Epidermal melanocyte (primary cell): Measurements from ENCODE around the gene MACROD2.

Experiments used
- DNase-seq: peaks from one replicate; pipeline ENCODE4 v3.0.0; 2011; ENCODE audit warnings: low spot score; ENCODE audit not compliant: insufficient read length

Gene MACROD2

GRCh38 chr20:15395457-15395856 lies 1400.1 kb downstream of the MACROD2 start:
- DNase-seq: no peak

GRCh38 chr20:15396026-15396425 lies 1400.7 kb downstream of the MACROD2 start:
- no peak for DNase-seq

- no peak for DNase-seq
Observed at GRCh38 chr20:15396900-15397299, 1401.6 kb downstream of the MACROD2 start.

GRCh38 chr20:15399781-15400180 lies 1404.5 kb downstream of the MACROD2 start:
- no peak for DNase-seq

GRCh38 chr20:15406072-15406471 lies 1410.8 kb downstream of the MACROD2 start:
- DNase-seq: no peak

GRCh38 chr20:15411781-15412180 lies 1416.5 kb downstream of the MACROD2 start:
- no peak for DNase-seq

GRCh38 chr20:15415908-15416307 lies 1420.6 kb downstream of the MACROD2 start:
- DNase-seq: no peak

GRCh38 chr20:15419856-15420255 lies 1424.5 kb downstream of the MACROD2 start:
- DNase-seq: no peak

- DNase-seq: no peak
Observed at GRCh38 chr20:15422966-15423365, 1427.7 kb downstream of the MACROD2 start.

GRCh38 chr20:15439551-15439950 lies 1444.2 kb downstream of the MACROD2 start:
- DNase-seq: no peak

- DNase-seq: no peak
Observed at GRCh38 chr20:15440049-15440820, 1444.9 kb downstream of the MACROD2 start.

- no peak for DNase-seq
Observed at GRCh38 chr20:15445056-15445840, 1449.9 kb downstream of the MACROD2 start.

- no peak for DNase-seq
Observed at GRCh38 chr20:15446373-15446772, 1451.1 kb downstream of the MACROD2 start.

- DNase-seq: no peak
Observed at GRCh38 chr20:15447549-15447948, 1452.2 kb downstream of the MACROD2 start.

- DNase-seq: no peak
Observed at GRCh38 chr20:15449061-15449460, 1453.7 kb downstream of the MACROD2 start.

- DNase-seq: no peak
Observed at GRCh38 chr20:15451241-15451640, 1455.9 kb downstream of the MACROD2 start.

- DNase-seq: no peak
Observed at GRCh38 chr20:15455279-15455678, 1460.0 kb downstream of the MACROD2 start.

GRCh38 chr20:15461938-15462337 lies 1466.6 kb downstream of the MACROD2 start:
- DNase-seq: no peak

GRCh38 chr20:15475483-15475882 lies 1480.2 kb downstream of the MACROD2 start:
- DNase-seq: peak; percentile 27

- DNase-seq: no peak
Observed at GRCh38 chr20:15476186-15476585, 1480.9 kb downstream of the MACROD2 start.

GRCh38 chr20:15476781-15477180 lies 1481.5 kb downstream of the MACROD2 start:
- DNase-seq: no peak

- DNase-seq: no peak
Observed at GRCh38 chr20:15482525-15482924, 1487.2 kb downstream of the MACROD2 start.

GRCh38 chr20:15485519-15485918 lies 1490.2 kb downstream of the MACROD2 start:
- DNase-seq: no peak
